Measurements from ENCODE around the gene RBM28. TPM values are rescaled to one million over a fixed set of nuclear protein-coding genes. Genes with fewer than 3 reads are reported as not detected.

RBM28 gene
- total and polyA plus RNA-seq, 4 donors, result 5.0 to 41.5 (median 32.3) TPM

DNA sequence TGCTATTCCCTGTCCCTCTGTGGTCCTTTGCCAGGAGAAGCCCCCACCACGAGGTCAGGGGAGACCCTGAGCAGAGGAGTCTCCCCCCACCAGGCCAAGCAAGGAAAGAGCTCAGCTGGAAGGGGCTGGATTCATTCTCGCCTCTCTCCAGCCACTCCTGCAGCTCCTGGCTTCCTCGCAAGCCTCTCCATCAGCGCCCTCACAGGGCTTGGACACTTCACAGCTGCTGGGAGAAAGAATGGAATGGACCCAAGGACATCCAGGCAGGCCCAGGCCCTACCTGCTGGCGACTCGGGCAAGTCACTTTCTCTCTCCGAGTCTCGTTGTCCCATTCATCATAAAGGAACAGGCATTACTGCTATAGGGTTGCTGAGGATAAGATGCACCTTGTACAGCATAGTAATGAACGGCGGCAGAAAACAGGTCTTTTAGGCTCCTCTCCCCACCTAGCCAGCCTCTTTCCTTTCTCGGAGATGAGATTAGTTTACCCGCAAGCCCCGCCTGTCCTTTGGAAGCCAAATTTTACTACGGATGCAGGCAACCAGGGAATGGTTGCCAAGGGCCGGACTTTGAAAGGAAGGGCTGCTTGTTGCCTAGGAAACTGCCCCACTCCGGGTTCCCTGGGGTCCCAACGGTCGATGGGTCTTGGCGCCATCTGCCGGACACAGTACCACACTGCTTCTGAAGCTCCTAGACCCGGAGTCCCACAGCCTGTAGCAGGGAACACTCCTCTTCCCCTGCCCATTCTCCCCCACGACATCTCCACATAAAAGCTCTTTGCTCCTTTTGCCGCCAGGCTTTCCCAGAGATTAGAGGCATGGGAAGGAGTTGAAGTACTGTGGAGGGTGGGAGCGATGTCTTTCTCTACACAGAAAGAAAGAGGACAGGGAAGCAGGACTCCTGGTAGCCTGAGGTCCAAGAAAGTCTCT lies 43.8 kb upstream of the RBM28 start:
- Histone ChIP-seq H3K9me3 (ENCODE audit: control insufficient read depth, low read length) (no peaks in the 10 kb centered on the region), H3K4me3 (ENCODE audit: low read length in 2 of 2) (no peak overlapping the region), H3K4me1 (ENCODE audit: control insufficient read depth in 1 of 2, insufficient read depth in 2 of 2, low read length in 2 of 2) (no peaks in the 10 kb centered on the region), H3K27me3 (ENCODE audit: control insufficient read depth in 1 of 2, insufficient read depth in 2 of 2, low read length in 1 of 2) (no peaks in the 10 kb centered on the region), H3K27ac (ENCODE audit: low read depth in 1 of 2, low read length in 2 of 2) (no peak overlapping the region), H3K36me3 (ENCODE audit: control insufficient read depth in 1 of 2, insufficient read depth in 2 of 2, low read length in 1 of 2) (no peaks in the 10 kb centered on the region)
- WGBS, 2 donors, result 26 to 28% methylated on average over 24 of the region's 24 CpGs
- DNase-seq (peak; percentile 88 to 94), ATAC-seq (ENCODE audit: low FRiP score) (peak; percentile 92)
- intact Hi-C loops (cut with DNase I), result loop anchor here in 1 of 2 donors (1.0 kb wide), 1 partner anchor 39 kb away; no protein-coding TSS in a partner anchor

DNA sequence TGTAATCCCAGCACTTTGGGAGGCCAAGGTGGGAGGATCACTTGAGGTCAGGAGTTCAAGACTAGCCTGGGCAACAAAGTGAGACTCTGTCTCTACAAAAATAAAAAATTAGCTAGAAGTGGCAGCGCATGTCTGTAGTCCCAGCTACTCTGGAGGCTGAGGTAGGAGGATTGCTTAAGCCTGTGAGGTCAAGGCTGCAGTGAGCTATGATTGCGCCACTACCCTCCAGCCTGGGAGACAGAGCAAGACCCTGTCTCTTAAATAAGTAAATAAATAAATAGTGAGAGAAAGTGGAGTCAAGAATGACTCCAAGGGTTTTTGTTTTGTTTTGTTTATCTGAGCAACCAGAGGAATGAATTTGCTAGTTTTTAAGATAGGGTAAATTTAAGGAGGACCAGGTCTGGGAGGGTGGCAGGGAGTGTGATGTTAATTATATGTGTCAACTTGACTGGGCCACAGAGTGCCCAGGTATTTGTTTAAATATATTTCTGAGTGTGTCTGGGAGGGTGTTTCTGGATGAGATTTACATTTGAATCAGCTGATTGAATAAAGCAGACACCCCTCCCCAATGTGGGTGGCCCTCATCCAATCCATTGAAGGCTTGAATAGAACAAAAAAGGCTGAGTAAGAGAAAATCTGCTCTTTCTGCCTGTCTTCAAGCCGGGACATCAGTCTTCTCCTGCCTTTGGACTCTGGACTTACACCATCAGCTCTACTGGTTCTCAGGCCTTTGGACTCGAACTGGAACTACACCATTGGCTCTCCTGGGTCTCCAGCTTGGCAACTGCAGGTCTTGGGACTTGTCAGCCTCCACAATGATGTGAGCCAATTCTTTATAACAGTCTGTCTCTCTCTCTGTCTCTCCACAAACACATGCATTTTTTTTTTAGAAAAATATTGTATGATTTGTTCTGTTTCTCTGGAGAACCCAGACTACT lies 42.5 kb upstream of the RBM28 start:
- H3K4me3 ChIP-seq (ENCODE audit: low read length in 2 of 2), result no peak overlapping the region
- H3K9me3 ChIP-seq (ENCODE audit: control insufficient read depth, low read length), result no peaks in the 10 kb centered on the region
- no peaks in the 10 kb centered on the region for H3K27me3 ChIP-seq (ENCODE audit: control insufficient read depth in 1 of 2, insufficient read depth in 2 of 2, low read length in 1 of 2)
- DNase-seq (no peak), ATAC-seq (ENCODE audit: low FRiP score) (no peak)
- no peaks in the 10 kb centered on the region for H3K4me1 ChIP-seq (ENCODE audit: control insufficient read depth in 1 of 2, insufficient read depth in 2 of 2, low read length in 2 of 2)
- 94 to 96% methylated on average over 4 of the region's 4 CpGs for whole genome bisulfite sequencing, 2 donors
- no peaks in the 10 kb centered on the region for H3K36me3 ChIP-seq (ENCODE audit: control insufficient read depth in 1 of 2, insufficient read depth in 2 of 2, low read length in 1 of 2)
- intact Hi-C loops (cut with DNase I), result loop anchor here in 1 of 2 donors (1.0 kb wide), 1 partner anchor 34 kb away; no protein-coding TSS in a partner anchor
- no peak overlapping the region for H3K27ac ChIP-seq (ENCODE audit: low read depth in 1 of 2, low read length in 2 of 2)

DNA sequence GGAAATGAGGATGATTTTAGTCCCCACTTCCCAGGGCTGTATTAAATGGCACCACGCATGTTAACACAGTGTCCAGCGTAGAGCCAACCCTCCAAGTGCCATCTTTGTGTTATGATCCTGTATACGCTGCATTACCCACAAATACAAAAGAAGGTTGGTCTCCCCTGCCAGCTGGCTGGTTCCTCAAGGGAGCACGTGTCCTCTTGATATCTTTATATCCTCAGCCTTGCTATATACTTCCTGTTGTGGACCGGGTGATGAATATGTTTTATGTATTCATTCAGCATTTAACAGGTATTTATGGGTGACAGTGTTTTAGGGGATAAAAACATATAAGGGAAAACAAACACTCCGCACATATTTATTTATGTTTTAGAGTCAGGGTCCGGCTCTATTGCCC lies 41.0 kb upstream of the RBM28 start:
- no peaks in the 10 kb centered on the region for H3K4me1 ChIP-seq (ENCODE audit: control insufficient read depth in 1 of 2, insufficient read depth in 2 of 2, low read length in 2 of 2)
- no peaks in the 10 kb centered on the region for H3K27me3 ChIP-seq (ENCODE audit: control insufficient read depth in 1 of 2, insufficient read depth in 2 of 2, low read length in 1 of 2)
- no peaks in the 10 kb centered on the region for H3K36me3 ChIP-seq (ENCODE audit: control insufficient read depth in 1 of 2, insufficient read depth in 2 of 2, low read length in 1 of 2)
- DNase-seq (no peak), ATAC-seq (ENCODE audit: low FRiP score) (no peak)
- 84 to 87% methylated on average over 7 of the region's 7 CpGs for WGBS, 2 donors
- no peaks in the 10 kb centered on the region for H3K9me3 ChIP-seq (ENCODE audit: control insufficient read depth, low read length)
- H3K27ac ChIP-seq (ENCODE audit: low read depth in 1 of 2, low read length in 2 of 2), result no peak overlapping the region
- intact Hi-C loops (cut with DNase I), result no loop called here
- H3K4me3 ChIP-seq (ENCODE audit: low read length in 2 of 2), result no peak overlapping the region

DNA sequence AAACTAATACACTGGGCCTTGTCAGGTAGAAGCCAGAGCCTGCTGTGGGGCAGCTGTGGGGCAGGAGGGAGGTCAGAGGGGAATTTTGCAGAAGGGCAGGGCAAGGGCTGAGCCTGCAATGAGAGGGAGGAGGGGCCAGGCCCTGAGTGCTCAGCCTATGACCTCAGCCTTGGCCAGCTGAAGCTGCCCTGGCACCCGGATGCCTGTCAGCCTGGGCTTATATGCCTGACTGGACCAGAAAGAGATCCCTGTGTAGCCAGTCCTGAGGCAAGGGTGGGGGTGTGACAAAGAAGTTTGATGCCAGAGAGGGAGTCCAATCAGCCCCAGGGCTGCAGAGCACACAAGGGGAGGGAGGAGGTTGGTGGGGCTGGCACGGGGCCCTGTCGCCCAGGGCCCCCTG lies 40.1 kb upstream of the RBM28 start:
- intact Hi-C loops (cut with DNase I), result no loop called here
- WGBS, 2 donors, result 34 to 35% methylated on average over 3 of the region's 3 CpGs
- H3K4me1 ChIP-seq (ENCODE audit: control insufficient read depth in 1 of 2, insufficient read depth in 2 of 2, low read length in 2 of 2), result no peaks in the 10 kb centered on the region
- DNase-seq (no peak), ATAC-seq (ENCODE audit: low FRiP score) (no peak)
- H3K9me3 ChIP-seq (ENCODE audit: control insufficient read depth, low read length), result no peaks in the 10 kb centered on the region
- H3K36me3 ChIP-seq (ENCODE audit: control insufficient read depth in 1 of 2, insufficient read depth in 2 of 2, low read length in 1 of 2), result no peaks in the 10 kb centered on the region
- no peak overlapping the region for H3K4me3 ChIP-seq (ENCODE audit: low read length in 2 of 2)
- no peak overlapping the region for H3K27ac ChIP-seq (ENCODE audit: low read depth in 1 of 2, low read length in 2 of 2)
- no peaks in the 10 kb centered on the region for H3K27me3 ChIP-seq (ENCODE audit: control insufficient read depth in 1 of 2, insufficient read depth in 2 of 2, low read length in 1 of 2)

DNA sequence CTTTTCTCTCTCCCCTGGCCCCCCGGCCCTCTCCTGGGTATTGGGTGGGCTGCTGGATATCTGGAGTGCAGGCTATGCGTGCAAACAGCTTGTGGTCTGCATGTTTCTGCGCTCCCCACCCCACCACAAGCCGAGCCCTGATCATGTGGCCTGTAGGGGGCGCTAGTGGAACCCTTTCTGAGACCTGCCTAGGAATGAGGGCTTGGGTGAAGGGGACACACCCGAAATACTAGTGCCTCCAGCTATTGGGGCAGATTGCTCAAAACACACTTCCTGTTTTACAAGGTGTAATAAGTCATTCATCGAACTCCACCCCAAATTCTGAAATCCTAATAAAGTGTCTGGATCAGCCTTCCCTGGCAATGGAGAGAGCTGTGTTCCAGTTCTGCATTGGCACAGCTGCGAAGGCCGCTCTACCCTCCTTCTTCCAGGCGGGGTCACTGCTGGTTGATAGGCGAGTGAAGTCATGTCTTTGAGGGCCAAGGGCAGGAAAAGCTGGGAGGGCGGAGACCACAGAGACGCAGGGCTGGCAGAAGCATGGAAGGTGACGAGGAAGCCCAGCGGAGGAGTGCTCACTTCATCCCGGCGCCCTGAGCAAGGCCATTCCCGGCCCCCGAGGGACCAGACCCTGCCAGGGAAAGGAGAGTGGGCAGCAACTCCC lies 37.6 kb upstream of the RBM28 start:
- Histone ChIP-seq H3K27me3 (ENCODE audit: control insufficient read depth in 1 of 2, insufficient read depth in 2 of 2, low read length in 1 of 2) (no peaks in the 10 kb centered on the region), H3K4me3 (ENCODE audit: low read length in 2 of 2) (no peak overlapping the region), H3K9me3 (ENCODE audit: control insufficient read depth, low read length) (no peaks in the 10 kb centered on the region), H3K36me3 (ENCODE audit: control insufficient read depth in 1 of 2, insufficient read depth in 2 of 2, low read length in 1 of 2) (no peaks in the 10 kb centered on the region), H3K27ac (ENCODE audit: low read depth in 1 of 2, low read length in 2 of 2) (no peak overlapping the region), H3K4me1 (ENCODE audit: control insufficient read depth in 1 of 2, insufficient read depth in 2 of 2, low read length in 2 of 2) (no peaks in the 10 kb centered on the region)
- 72 to 75% methylated on average over 18 to 19 of the region's 19 CpGs for WGBS, 2 donors
- peak; percentile 33 for ATAC-seq (ENCODE audit: low FRiP score)
- DNase-seq, result no peak
- intact Hi-C loops (cut with DNase I), result no loop called here

DNA sequence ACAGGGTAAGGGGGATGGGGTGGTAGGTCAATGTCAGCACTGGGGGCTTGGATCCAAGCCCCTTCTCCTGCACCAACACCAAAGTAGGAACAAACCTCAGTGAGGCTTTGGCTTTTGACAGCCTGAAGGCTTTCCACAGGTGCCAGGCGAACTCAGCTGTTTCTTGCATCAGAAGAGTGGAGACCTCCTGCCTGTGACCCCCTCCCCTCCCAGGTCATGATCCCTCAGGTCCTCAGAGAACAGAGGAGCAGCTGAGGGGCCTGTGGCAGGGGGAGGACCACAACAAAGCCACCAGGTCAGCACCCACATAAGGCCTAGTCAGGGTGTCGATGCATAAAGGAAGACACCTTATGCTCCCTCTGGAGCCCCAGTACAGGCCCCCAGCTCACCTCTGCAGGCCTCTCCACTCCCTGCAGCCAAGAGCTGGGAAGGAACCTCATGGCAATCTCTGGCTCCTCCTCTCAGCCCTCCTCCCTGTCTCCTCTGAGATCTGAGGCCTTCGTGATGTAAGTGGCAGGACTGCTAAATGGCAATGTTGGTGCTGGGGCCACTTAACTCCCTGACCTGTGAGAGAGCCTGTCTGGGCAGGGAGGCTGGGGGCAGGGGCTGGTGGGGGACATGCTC lies 36.9 kb upstream of the RBM28 start:
- H3K36me3 ChIP-seq (ENCODE audit: control insufficient read depth in 1 of 2, insufficient read depth in 2 of 2, low read length in 1 of 2), result no peaks in the 10 kb centered on the region
- DNase-seq (no peak), ATAC-seq (ENCODE audit: low FRiP score) (no peak)
- 92 to 96% methylated on average over 3 of the region's 3 CpGs for WGBS, 2 donors
- H3K9me3 ChIP-seq (ENCODE audit: control insufficient read depth, low read length), result no peaks in the 10 kb centered on the region
- intact Hi-C loops (cut with DNase I), result no loop called here
- H3K27me3 ChIP-seq (ENCODE audit: control insufficient read depth in 1 of 2, insufficient read depth in 2 of 2, low read length in 1 of 2), result no peaks in the 10 kb centered on the region
- H3K4me1 ChIP-seq (ENCODE audit: control insufficient read depth in 1 of 2, insufficient read depth in 2 of 2, low read length in 2 of 2), result no peaks in the 10 kb centered on the region
- no peak overlapping the region for H3K4me3 ChIP-seq (ENCODE audit: low read length in 2 of 2)
- no peak overlapping the region for H3K27ac ChIP-seq (ENCODE audit: low read depth in 1 of 2, low read length in 2 of 2)

DNA sequence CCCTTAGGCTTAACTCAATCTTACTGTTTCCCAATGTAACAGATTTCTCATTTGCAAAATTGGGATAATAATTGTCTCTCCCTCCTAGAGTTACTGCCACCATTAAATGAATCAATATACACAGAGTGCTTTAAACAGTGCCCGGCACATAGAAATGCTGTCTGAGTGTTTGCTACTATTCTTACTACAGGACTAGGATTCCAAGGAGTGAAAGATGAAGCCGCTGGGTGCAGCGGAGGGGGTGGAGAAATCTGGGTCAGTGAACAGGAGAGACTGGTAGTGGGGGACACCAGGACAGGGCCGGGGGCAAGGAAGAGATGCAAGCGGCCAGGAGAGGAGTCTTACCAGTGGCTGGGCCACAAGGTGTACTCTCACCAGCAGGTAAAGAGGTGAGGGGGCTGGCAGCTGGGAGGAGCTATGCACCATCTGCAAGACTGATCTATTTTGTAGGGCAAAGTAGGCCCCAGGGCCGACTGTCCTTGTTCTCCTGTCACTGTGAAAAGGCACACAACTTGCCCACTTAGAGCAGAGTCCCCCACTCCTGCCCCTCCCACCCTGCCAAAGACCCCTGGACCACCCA lies 36.3 kb upstream of the RBM28 start:
- Histone ChIP-seq H3K27me3 (ENCODE audit: control insufficient read depth in 1 of 2, insufficient read depth in 2 of 2, low read length in 1 of 2) (no peaks in the 10 kb centered on the region), H3K27ac (ENCODE audit: low read depth in 1 of 2, low read length in 2 of 2) (no peak overlapping the region), H3K9me3 (ENCODE audit: control insufficient read depth, low read length) (no peaks in the 10 kb centered on the region), H3K4me3 (ENCODE audit: low read length in 2 of 2) (no peak overlapping the region), H3K4me1 (ENCODE audit: control insufficient read depth in 1 of 2, insufficient read depth in 2 of 2, low read length in 2 of 2) (no peaks in the 10 kb centered on the region), H3K36me3 (ENCODE audit: control insufficient read depth in 1 of 2, insufficient read depth in 2 of 2, low read length in 1 of 2) (no peaks in the 10 kb centered on the region)
- intact Hi-C loops (cut with DNase I), result no loop called here
- no peak for DNase-seq
- 88 to 91% methylated on average over 6 of the region's 6 CpGs for WGBS, 2 donors
- ATAC-seq (ENCODE audit: low FRiP score), result no peak

DNA sequence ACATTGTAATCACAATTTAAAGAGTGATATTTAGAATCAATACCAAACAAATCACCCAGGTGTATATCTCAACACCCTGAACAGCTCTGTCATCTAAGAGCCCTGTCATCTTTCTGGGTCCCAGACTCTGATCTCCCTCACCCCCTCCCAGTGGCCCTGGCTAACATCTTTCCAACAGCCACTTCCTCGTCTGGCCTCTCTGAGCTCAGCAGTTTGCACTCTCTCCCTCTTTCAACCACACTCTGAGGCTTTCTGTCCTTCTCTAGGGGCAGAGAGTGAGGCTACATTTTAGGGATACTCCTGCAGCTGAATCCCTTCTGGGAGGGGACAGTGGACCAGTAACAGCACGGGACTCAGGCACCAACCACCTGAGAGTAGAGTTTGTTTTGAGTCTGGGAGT lies 34.9 kb upstream of the RBM28 start:
- 33 to 45% methylated on average over 2 of the region's 2 CpGs for WGBS, 2 donors
- H3K27me3 ChIP-seq (ENCODE audit: control insufficient read depth in 1 of 2, insufficient read depth in 2 of 2, low read length in 1 of 2), result no peaks in the 10 kb centered on the region
- no peak for ATAC-seq (ENCODE audit: low FRiP score)
- no peaks in the 10 kb centered on the region for H3K9me3 ChIP-seq (ENCODE audit: control insufficient read depth, low read length)
- no peaks in the 10 kb centered on the region for H3K4me1 ChIP-seq (ENCODE audit: control insufficient read depth in 1 of 2, insufficient read depth in 2 of 2, low read length in 2 of 2)
- no peak overlapping the region for H3K27ac ChIP-seq (ENCODE audit: low read depth in 1 of 2, low read length in 2 of 2)
- intact Hi-C loops (cut with DNase I), result no loop called here
- no peak for DNase-seq
- no peaks in the 10 kb centered on the region for H3K36me3 ChIP-seq (ENCODE audit: control insufficient read depth in 1 of 2, insufficient read depth in 2 of 2, low read length in 1 of 2)
- H3K4me3 ChIP-seq (ENCODE audit: low read length in 2 of 2), result no peak overlapping the region

All from aorta (tissue), 5 donors.